Ishikawa (cell line): ENCODE measurements around the gene CGREF1.

Experiments
- CEBPB ChIP-seq: IDR thresholded peaks from 2 replicates; pipeline ENCODE4 v1.6.1; 2012
- CREB1 ChIP-seq: IDR thresholded peaks from 2 replicates; pipeline ENCODE4 v1.6.1; 2012; ENCODE audit warnings: low read depth
- EGR1 ChIP-seq: IDR thresholded peaks from 2 replicates; pipeline ENCODE4 v1.6.1; 2012
- EP300 ChIP-seq: IDR thresholded peaks from 2 replicates; pipeline ENCODE4 v1.6.1; 2012; ENCODE audit warnings: borderline replicate concordance
- FOXM1 ChIP-seq: IDR thresholded peaks from 2 replicates; pipeline ENCODE4 v1.6.1; 2012; ENCODE audit warnings: low read depth, borderline replicate concordance
- NFIC ChIP-seq: IDR thresholded peaks from 2 replicates; pipeline ENCODE4 v1.6.1; 2012
- RAD21 ChIP-seq: IDR thresholded peaks from 2 replicates; pipeline ENCODE4 v1.6.1; 2012; ENCODE audit warnings: low read depth
- TAF1 ChIP-seq: IDR thresholded peaks from 2 replicates; pipeline ENCODE4 v1.6.1; 2012; ENCODE audit warnings: low read depth, mild to moderate bottlenecking
- TCF12 ChIP-seq: IDR thresholded peaks from 2 replicates; pipeline ENCODE4 v1.6.1; 2012; ENCODE audit warnings: low read depth
- TEAD4 ChIP-seq: IDR thresholded peaks from 2 replicates; pipeline ENCODE4 v1.6.1; 2012
- YY1 ChIP-seq: IDR thresholded peaks from 2 replicates; pipeline ENCODE4 v1.6.1; 2012; ENCODE audit warnings: low read depth
- ZBTB7A ChIP-seq: IDR thresholded peaks from 2 replicates; pipeline ENCODE4 v1.6.1; 2012; ENCODE audit warnings: low read depth
- TF ChIP-seq, protein P1 (sequence below): IDR thresholded peaks from 2 replicates; pipeline ENCODE4 v1.6.1; 2012; ENCODE audit warnings: low read depth, mild to moderate bottlenecking
- TF ChIP-seq, protein P2 (sequence below): IDR thresholded peaks from 2 replicates; pipeline ENCODE4 v1.6.1; 2012
- TF ChIP-seq, protein P3 (sequence below): IDR thresholded peaks from 2 replicates; pipeline ENCODE4 v1.6.1; 2012

The CGREF1 gene

GRCh38 chr2:27069961-27070618 lies 48.8 kb downstream of the CGREF1 start:
- no peak for TF ChIP-seq ZBTB7A
- TF ChIP-seq, protein P1, sequence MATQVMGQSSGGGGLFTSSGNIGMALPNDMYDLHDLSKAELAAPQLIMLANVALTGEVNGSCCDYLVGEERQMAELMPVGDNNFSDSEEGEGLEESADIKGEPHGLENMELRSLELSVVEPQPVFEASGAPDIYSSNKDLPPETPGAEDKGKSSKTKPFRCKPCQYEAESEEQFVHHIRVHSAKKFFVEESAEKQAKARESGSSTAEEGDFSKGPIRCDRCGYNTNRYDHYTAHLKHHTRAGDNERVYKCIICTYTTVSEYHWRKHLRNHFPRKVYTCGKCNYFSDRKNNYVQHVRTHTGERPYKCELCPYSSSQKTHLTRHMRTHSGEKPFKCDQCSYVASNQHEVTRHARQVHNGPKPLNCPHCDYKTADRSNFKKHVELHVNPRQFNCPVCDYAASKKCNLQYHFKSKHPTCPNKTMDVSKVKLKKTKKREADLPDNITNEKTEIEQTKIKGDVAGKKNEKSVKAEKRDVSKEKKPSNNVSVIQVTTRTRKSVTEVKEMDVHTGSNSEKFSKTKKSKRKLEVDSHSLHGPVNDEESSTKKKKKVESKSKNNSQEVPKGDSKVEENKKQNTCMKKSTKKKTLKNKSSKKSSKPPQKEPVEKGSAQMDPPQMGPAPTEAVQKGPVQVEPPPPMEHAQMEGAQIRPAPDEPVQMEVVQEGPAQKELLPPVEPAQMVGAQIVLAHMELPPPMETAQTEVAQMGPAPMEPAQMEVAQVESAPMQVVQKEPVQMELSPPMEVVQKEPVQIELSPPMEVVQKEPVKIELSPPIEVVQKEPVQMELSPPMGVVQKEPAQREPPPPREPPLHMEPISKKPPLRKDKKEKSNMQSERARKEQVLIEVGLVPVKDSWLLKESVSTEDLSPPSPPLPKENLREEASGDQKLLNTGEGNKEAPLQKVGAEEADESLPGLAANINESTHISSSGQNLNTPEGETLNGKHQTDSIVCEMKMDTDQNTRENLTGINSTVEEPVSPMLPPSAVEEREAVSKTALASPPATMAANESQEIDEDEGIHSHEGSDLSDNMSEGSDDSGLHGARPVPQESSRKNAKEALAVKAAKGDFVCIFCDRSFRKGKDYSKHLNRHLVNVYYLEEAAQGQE = no peak
- TF ChIP-seq, protein P2, sequence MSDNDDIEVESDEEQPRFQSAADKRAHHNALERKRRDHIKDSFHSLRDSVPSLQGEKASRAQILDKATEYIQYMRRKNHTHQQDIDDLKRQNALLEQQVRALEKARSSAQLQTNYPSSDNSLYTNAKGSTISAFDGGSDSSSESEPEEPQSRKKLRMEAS = no peak

DNA sequence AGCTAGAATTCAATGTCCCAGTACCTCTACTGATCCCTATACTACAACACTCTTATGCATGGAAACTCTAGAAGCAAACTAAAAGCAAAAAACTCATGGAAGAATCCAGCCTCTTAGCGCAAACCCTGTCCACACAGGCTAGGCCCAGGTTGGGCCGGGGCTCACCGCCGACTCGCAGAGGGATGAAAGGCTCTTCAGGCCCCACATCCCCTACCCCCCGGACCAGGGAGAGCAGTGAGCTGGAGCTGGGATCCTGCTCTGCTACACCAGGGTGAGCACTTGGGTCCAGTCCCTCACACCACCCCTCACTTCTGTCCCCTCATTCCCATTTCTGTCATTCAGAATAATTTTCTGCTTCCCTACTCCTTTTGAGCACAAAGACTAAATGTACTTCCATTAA lies 49.5 kb downstream of the CGREF1 start:
- TF ChIP-seq, protein P2 = no peak
- TF ChIP-seq, protein P1 = no peak
- TF ChIP-seq TCF12 (no peak), RAD21 (no peak), TEAD4 (no peak), NFIC (no peak), TAF1 (no peak), CEBPB (no peak), CREB1 (no peak)
- TF ChIP-seq, protein P3, sequence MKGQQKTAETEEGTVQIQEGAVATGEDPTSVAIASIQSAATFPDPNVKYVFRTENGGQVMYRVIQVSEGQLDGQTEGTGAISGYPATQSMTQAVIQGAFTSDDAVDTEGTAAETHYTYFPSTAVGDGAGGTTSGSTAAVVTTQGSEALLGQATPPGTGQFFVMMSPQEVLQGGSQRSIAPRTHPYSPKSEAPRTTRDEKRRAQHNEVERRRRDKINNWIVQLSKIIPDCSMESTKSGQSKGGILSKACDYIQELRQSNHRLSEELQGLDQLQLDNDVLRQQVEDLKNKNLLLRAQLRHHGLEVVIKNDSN = no peak

DNA sequence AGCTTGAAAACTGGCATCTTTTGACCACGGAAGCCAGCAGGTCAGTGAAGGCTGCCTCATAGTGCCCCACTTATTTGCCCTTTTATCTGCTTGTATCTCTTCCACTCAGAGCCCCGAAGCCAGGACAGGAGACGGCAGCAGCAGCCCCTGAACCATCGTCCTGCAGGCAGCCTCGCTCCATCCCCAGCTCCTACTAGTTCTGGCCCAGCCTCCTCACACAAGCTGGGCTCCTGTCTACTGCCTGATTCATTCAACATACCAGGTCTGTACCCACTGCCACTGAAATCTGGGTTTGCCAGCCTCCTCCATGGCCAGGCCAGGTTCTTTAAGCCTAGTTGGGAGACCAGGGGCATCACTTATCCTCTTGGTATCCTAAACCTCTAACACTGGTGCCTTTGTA lies 51.5 kb downstream of the CGREF1 start:
- TF ChIP-seq CREB1 = no peak

GRCh38 chr2:27065128-27065527 lies 53.8 kb downstream of the CGREF1 start:
- TF ChIP-seq EGR1 = no peak
- TF ChIP-seq TCF12 = no peak
- TF ChIP-seq, protein P2 = no peak
- TF ChIP-seq FOXM1 = no peak
- TF ChIP-seq YY1 = no peak
- TF ChIP-seq CEBPB = no peak
- no peak for TF ChIP-seq TAF1
- no peak for TF ChIP-seq RAD21
- no peak for TF ChIP-seq ZBTB7A
- no peak for TF ChIP-seq NFIC
- TF ChIP-seq CREB1 = no peak
- no peak for TF ChIP-seq EP300
- TF ChIP-seq, protein P1 = no peak

DNA sequence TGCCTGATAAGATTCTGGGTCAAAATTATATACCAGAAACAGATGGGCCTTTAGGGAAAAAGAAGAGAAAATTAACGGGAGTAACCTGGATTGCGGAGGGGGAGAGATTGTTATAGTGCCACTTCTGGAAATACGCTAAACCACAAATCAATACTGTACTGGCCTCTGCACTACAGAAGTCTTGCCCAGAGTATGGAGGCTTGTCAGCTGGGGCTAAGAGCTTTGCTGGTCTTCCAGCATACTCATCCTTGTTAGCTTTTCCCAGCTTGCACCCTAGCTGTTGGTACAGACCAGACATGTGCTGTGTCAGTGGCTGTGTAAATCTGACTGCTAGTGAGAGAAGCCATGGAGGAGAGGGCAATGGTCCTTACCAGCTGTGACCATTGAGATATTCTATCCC lies 58.6 kb downstream of the CGREF1 start:
- TF ChIP-seq TAF1 = no peak
- TF ChIP-seq FOXM1 = no peak
- no peak for TF ChIP-seq CEBPB
- no peak for TF ChIP-seq YY1
- TF ChIP-seq EP300 = no peak
- no peak for TF ChIP-seq RAD21
- no peak for TF ChIP-seq ZBTB7A
- TF ChIP-seq TEAD4 = no peak
- TF ChIP-seq, protein P2 = no peak
- no peak for TF ChIP-seq TCF12
- TF ChIP-seq CREB1 = no peak
- no peak for TF ChIP-seq NFIC
- TF ChIP-seq, protein P3 = no peak
- TF ChIP-seq, protein P1 = no peak
- no peak for TF ChIP-seq EGR1
